AG20443 (cell line): ENCODE measurements around the gene B4GALNT2.
"Not testable (repeated sequence)": the region's sequence is repeated elsewhere in the genome, so short reads cannot be mapped to it uniquely, and the experiment has no call there.

Experiments
- DNase-seq: peaks from one replicate; pipeline ENCODE4 v3.0.0; 2012; ENCODE audit warnings: low spot score, mixed read lengths

The B4GALNT2 gene

GRCh38 chr17:49132699-49133364, at the start of gene B4GALNT2:
B4GALNT2 (plus strand) TSS chr17:49132769; CDS start chr17:49132793, 24 bp downstream.
- peak; percentile 57 for DNase-seq

GRCh38 chr17:49085046-49085445, 47.5 kb upstream of the B4GALNT2 start:
- DNase-seq = not testable (repeated sequence)

- no peak for DNase-seq
These were observed 46.8 kb upstream of the B4GALNT2 start for GRCh38 chr17:49085565-49086315.

GRCh38 chr17:49086316-49086605, 46.3 kb upstream of the B4GALNT2 start:
- DNase-seq = no peak

- no peak for DNase-seq
These were observed 45.9 kb upstream of the B4GALNT2 start for GRCh38 chr17:49086649-49087048.

- DNase-seq = no peak
These were observed 43.5 kb upstream of the B4GALNT2 start for GRCh38 chr17:49089094-49089493.

- no peak for DNase-seq
These were observed 41.5 kb upstream of the B4GALNT2 start for GRCh38 chr17:49090878-49091594.

GRCh38 chr17:49093131-49093530, 39.4 kb upstream of the B4GALNT2 start:
- DNase-seq = no peak

GRCh38 chr17:49100601-49101000, 32.0 kb upstream of the B4GALNT2 start:
- no peak for DNase-seq

- DNase-seq = no peak
These were observed 31.5 kb upstream of the B4GALNT2 start for GRCh38 chr17:49101054-49101534.

GRCh38 chr17:49103360-49103759, 29.2 kb upstream of the B4GALNT2 start:
- not testable (repeated sequence) for DNase-seq

- peak; percentile 39 for DNase-seq
These were observed 28.0 kb upstream of the B4GALNT2 start for GRCh38 chr17:49104511-49105074.

GRCh38 chr17:49106321-49107210, 26.0 kb upstream of the B4GALNT2 start:
- peak; percentile 32 for DNase-seq

- no peak for DNase-seq
These were observed 25.4 kb upstream of the B4GALNT2 start for GRCh38 chr17:49107211-49107557.

GRCh38 chr17:49108318-49108717, 24.3 kb upstream of the B4GALNT2 start:
- peak; percentile 65 for DNase-seq

- DNase-seq = no peak
These were observed 22.1 kb upstream of the B4GALNT2 start for GRCh38 chr17:49110509-49110908.

GRCh38 chr17:49111934-49112333, 20.6 kb upstream of the B4GALNT2 start:
- no peak for DNase-seq

GRCh38 chr17:49112936-49113335, 19.6 kb upstream of the B4GALNT2 start:
- DNase-seq = no peak

- no peak for DNase-seq
These were observed 17.9 kb upstream of the B4GALNT2 start for GRCh38 chr17:49114703-49115102.

GRCh38 chr17:49117587-49118230, 14.9 kb upstream of the B4GALNT2 start:
- no peak for DNase-seq

GRCh38 chr17:49120166-49120565, 12.4 kb upstream of the B4GALNT2 start:
- no peak for DNase-seq
